ENCODE results near the gene FXYD1.

DNA sequence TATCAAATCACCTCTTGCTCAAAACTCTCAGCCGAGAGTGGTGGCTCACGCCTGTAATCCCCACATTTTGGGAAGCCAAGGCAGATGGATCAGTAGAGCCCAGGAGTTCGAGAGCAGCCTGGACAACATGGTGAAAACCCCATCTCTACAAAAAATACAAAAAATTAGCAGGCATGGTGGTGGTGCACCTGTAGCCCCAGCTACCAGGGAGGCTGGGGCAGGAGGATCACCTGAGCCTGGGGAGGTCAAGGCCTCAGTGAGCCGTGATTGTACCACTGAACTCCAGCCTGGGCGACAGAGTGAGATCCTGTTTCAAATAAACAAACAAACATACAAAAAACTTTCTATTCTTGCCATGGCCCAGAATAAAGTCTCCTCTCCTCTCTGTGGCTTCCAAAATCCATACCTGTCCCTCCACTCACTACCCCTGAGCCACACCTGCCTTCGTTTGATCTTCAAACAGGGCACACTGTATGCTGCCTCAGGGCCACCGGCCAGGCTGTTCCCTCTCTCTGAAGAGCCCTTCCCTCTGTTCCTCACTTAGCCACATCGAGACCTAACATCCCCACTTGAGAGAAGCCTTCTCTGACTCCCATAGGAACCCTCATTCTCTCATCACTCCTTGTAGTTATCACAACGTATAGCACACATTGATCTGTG is 10.1 kb upstream of the FXYD1 start:
- no peak for TF ChIP-seq TEAD4 (IDR thresholded peaks at IDR 0.05; ENCODE audit: borderline replicate concordance, insufficient read depth)
- TF ChIP-seq RAD21 (IDR thresholded peaks at IDR 0.05; ENCODE audit: low read length): no peak
- no peak for TF ChIP-seq TAF1 (IDR thresholded peaks at IDR 0.05; ENCODE audit: borderline replicate concordance, low read depth, low read length)
- TF ChIP-seq EZH2phosphoT487 (IDR thresholded peaks at IDR 0.05; ENCODE audit: borderline replicate concordance, low read depth): no peak
- no peak for TF ChIP-seq TCF12 (IDR thresholded peaks at IDR 0.05)
- TF ChIP-seq, protein P1, sequence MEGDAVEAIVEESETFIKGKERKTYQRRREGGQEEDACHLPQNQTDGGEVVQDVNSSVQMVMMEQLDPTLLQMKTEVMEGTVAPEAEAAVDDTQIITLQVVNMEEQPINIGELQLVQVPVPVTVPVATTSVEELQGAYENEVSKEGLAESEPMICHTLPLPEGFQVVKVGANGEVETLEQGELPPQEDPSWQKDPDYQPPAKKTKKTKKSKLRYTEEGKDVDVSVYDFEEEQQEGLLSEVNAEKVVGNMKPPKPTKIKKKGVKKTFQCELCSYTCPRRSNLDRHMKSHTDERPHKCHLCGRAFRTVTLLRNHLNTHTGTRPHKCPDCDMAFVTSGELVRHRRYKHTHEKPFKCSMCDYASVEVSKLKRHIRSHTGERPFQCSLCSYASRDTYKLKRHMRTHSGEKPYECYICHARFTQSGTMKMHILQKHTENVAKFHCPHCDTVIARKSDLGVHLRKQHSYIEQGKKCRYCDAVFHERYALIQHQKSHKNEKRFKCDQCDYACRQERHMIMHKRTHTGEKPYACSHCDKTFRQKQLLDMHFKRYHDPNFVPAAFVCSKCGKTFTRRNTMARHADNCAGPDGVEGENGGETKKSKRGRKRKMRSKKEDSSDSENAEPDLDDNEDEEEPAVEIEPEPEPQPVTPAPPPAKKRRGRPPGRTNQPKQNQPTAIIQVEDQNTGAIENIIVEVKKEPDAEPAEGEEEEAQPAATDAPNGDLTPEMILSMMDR (IDR thresholded peaks at IDR 0.05): no peak
- TF ChIP-seq ELF1 (IDR thresholded peaks at IDR 0.05): no peak

Data from SK-N-SH (cell line).